ENCODE data around the gene PI4K2A.

GRCh38 chr10:97590748-97591495 lies 49.5 kb upstream of the PI4K2A start:
- TF ChIP-seq CTCF (IDR thresholded peaks at IDR 0.05): no peak
- TF ChIP-seq POLR2AphosphoS5 (IDR thresholded peaks at IDR 0.05): no peak

Data from breast epithelium (tissue), 3 donors.